Choroid plexus epithelial cell (primary cell): ENCODE measurements around the gene WDR90.

Experiments used
- DNase-seq: peaks from one replicate; pipeline ENCODE4 v3.0.0-alpha.2; 2010; ENCODE audit warnings: low read depth
- H3K4me3 ChIP-seq: 2 replicates; pipeline ENCODE4 v1.5.1; 2011; ENCODE audit warnings: low read depth, mild to moderate bottlenecking, control low read depth, low read length, moderate library complexity
- CTCF ChIP-seq: conservative IDR thresholded peaks from 2 replicates; pipeline ENCODE4 v1.5.1; 2011; ENCODE audit warnings: low read depth, mild to moderate bottlenecking, control low read depth, inconsistent platforms, low read length, moderate library complexity

WDR90 gene

GRCh38 chr16:662597-662996 is 13.4 kb downstream of the WDR90 start:
- H3K4me3 ChIP-seq = no peak overlapping the region
- no peak for TF ChIP-seq CTCF
- no peak for DNase-seq

GRCh38 chr16:666572-666971 is 17.4 kb downstream of the WDR90 start:
- DNase-seq = no peak
- no peak for TF ChIP-seq CTCF
- no peak overlapping the region for H3K4me3 ChIP-seq

GRCh38 chr16:667113-667779 is 18.1 kb downstream of the WDR90 start:
- H3K4me3 ChIP-seq = no peak overlapping the region
- TF ChIP-seq CTCF = no peak
- DNase-seq = no peak

GRCh38 chr16:667780-668518 is 18.8 kb downstream of the WDR90 start, which contains the start of gene RHOT2:
Gene RHOT2 (plus strand): TSS chr16:668132. CDS start chr16:668200, 68 bp downstream.
- peak; percentile 92 for DNase-seq
- H3K4me3 ChIP-seq = peak within 1 kb of the TSS; percentile 93
- peak; percentile 51 for TF ChIP-seq CTCF

GRCh38 chr16:668519-669171 is 19.5 kb downstream of the WDR90 start:
- H3K4me3 ChIP-seq = peak overlapping the region; percentile 93
- TF ChIP-seq CTCF = no peak
- DNase-seq = peak; percentile 34

- H3K4me3 ChIP-seq = peak overlapping the region; percentile 93
- no peak for TF ChIP-seq CTCF
- DNase-seq = no peak
These were observed 20.5 kb downstream of the WDR90 start for GRCh38 chr16:669666-670065.
